Measurements from ENCODE around the gene RPTOR.

DNA sequence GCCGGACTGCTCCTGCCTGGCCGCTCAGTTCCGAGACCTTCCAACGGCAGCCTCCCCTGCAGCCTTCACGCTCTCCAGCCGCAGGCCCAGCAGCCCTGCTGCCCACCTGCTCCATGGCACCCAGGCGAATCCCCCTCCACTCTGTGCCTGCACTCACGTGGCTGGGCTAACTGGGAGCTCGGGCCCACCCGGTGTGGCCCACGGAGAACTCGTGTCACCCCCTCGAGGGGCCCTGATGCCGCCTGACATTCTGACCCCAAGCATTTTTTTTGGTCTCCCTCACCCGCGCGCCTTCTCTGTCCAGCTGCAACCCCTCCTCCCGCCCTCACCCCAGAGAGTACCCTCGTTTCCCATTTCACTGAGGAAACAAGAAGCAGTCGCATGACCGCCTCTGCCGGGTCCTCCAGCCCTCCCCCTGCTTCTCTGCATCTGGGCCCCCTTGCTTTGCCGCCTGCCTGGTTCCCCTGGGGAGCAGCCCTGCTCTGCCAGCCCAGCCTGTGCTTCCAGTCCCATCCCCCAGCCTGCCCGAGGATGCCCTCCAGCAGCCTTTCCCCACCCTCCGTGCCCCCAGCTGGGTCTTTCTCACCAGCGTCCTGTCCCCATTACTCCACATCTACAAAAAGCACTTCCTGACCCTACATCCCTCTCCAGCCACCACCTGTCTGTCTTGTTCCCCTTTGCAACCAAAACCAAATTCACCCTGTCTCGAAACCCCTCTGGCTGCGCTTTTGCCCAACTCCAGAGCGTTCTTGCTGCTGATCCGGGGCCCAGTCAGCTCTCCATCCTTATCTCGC, 300.6 kb downstream of the RPTOR start:
- TF ChIP-seq, protein P1, sequence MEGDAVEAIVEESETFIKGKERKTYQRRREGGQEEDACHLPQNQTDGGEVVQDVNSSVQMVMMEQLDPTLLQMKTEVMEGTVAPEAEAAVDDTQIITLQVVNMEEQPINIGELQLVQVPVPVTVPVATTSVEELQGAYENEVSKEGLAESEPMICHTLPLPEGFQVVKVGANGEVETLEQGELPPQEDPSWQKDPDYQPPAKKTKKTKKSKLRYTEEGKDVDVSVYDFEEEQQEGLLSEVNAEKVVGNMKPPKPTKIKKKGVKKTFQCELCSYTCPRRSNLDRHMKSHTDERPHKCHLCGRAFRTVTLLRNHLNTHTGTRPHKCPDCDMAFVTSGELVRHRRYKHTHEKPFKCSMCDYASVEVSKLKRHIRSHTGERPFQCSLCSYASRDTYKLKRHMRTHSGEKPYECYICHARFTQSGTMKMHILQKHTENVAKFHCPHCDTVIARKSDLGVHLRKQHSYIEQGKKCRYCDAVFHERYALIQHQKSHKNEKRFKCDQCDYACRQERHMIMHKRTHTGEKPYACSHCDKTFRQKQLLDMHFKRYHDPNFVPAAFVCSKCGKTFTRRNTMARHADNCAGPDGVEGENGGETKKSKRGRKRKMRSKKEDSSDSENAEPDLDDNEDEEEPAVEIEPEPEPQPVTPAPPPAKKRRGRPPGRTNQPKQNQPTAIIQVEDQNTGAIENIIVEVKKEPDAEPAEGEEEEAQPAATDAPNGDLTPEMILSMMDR (tag by site-specific recombination; IDR thresholded peaks at IDR 0.05), result no peak
- TF ChIP-seq ZNF23 (tag by site-specific recombination; IDR thresholded peaks at IDR 0.05; ENCODE audit: borderline replicate concordance), result no peak
- TF ChIP-seq ZIC2 (tag by site-specific recombination; IDR thresholded peaks at IDR 0.05), result peak; percentile 28; the same call in 1 of the 2 replicates
- no peak for TF ChIP-seq SP2 (tag by site-specific recombination; IDR thresholded peaks at IDR 0.05)
- no peak for TF ChIP-seq ZNF549 (tag by site-specific recombination; IDR thresholded peaks at IDR 0.05)
- no peak for TF ChIP-seq KLF9 (tag by site-specific recombination; IDR thresholded peaks at IDR 0.05; ENCODE audit: low read depth)
